ENCODE measurements around the gene DPP6. TPM values are rescaled to one million over a fixed set of nuclear protein-coding genes. Genes with fewer than 3 reads are reported as not detected.

DPP6 gene
- total RNA-seq, 1 donor from 2014 or later = 0.39 TPM

DNA sequence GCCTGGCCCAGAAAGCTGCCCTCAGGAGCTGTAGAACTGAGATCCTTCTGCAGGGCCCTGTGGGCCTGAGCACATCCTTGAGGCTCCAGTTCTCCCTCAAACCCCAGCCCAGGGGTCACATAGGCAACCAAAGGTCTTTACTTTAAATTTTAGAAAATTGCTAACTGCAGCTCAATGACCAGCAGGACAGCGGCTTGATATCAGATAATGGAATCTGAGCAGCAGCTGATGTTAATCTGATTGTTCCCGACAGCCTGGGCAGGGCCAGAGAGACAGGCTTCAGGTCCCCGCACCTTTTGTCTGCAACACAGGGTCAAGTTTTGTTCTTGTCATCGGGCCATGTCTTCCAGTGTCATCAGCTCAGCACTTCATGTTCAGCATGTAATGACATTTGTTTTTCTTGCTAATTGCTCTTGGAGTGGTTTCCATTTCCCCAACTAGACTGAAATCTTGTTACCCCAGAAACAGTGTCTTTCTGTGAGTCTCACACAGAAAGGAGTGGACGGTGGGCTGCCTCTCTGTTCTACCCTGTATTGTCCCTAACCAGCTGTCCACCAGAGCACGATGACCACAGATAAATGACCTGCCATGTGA is 859.8 kb downstream of the DPP6 start:
- H4K20me1 ChIP-seq (ENCODE audit: low read depth) = no peaks in the 10 kb centered on the region
- Mint-ChIP-seq H3K4me1 (peaks cover 4% of the 10 kb centered on the region), H3K27me3 (ENCODE audit: insufficient read depth, low read depth) (peaks cover 4% of the 10 kb centered on the region), H3K4me3 (no peak overlapping the region), H3K27ac (peak overlapping the region; percentile 61), H3K9me3 (peaks cover 19% of the 10 kb centered on the region), H3K36me3 (no peaks in the 10 kb centered on the region)
- H3K27ac ChIP-seq = no peak overlapping the region
- no peaks in the 10 kb centered on the region for H3K79me2 ChIP-seq (ENCODE audit: low read depth)
- DNase-seq (ENCODE audit: low spot score) = no peak
- no peaks in the 10 kb centered on the region for H3K4me1 ChIP-seq
- TF ChIP-seq EZH2phosphoT487 (IDR thresholded peaks at IDR 0.05) = no peak
- TF ChIP-seq, protein P1, sequence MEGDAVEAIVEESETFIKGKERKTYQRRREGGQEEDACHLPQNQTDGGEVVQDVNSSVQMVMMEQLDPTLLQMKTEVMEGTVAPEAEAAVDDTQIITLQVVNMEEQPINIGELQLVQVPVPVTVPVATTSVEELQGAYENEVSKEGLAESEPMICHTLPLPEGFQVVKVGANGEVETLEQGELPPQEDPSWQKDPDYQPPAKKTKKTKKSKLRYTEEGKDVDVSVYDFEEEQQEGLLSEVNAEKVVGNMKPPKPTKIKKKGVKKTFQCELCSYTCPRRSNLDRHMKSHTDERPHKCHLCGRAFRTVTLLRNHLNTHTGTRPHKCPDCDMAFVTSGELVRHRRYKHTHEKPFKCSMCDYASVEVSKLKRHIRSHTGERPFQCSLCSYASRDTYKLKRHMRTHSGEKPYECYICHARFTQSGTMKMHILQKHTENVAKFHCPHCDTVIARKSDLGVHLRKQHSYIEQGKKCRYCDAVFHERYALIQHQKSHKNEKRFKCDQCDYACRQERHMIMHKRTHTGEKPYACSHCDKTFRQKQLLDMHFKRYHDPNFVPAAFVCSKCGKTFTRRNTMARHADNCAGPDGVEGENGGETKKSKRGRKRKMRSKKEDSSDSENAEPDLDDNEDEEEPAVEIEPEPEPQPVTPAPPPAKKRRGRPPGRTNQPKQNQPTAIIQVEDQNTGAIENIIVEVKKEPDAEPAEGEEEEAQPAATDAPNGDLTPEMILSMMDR (IDR thresholded peaks at IDR 0.05) = no peak
- no peak for TF ChIP-seq EZH2 (IDR thresholded peaks at IDR 0.05)
- no peak overlapping the region for H3K4me2 ChIP-seq
- no peak overlapping the region for H3K4me3 ChIP-seq
- no peaks in the 10 kb centered on the region for H3F3A ChIP-seq (ENCODE audit: low read depth)
- no peak overlapping the region for H2AFZ ChIP-seq (replicated peaks)
- H3K9me3 ChIP-seq (ENCODE audit: low read depth) = no peaks in the 10 kb centered on the region
- H3K27me3 ChIP-seq = peaks cover 13% of the 10 kb centered on the region
- H3K36me3 ChIP-seq = no peaks in the 10 kb centered on the region
- no peak overlapping the region for H3K9ac ChIP-seq

DNA sequence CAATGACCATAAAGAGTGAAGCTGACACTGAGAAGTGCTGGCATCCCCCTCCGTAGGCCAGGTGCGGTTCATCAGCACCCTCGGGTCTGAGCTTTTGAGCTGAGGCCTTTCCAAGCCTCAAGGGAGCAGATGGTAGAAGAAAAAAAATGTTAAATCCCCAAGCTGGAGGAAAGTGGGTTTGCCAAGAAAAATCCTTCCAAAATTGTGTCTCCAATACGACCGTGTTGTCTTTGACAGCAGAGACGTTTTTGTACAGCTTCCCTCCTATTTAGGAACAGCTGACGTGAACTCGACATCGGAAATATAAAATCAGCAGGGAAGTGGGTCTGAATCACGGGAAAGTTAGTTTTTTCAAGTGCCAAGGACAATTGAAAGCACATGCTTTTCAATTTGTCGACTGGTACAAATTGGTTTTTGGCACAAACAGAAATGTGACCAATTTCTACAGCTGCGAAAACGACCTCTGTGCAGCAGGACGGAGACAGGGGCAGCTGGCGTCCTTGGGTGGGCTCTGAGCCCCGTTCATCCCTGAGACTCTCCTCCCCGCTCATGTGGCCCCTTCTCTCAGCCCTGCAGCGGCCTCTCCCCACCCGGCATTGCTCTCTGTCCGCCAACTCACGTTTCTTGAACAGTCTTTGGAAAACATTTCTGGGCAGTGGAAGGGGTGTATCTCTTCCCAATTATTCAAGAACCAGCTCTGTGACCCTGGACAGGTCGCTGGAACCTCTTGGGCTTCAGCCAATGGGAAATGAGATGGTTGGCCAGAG is 860.9 kb downstream of the DPP6 start:
- no peaks in the 10 kb centered on the region for H3K79me2 ChIP-seq (ENCODE audit: low read depth)
- no peaks in the 10 kb centered on the region for H3K9me3 ChIP-seq (ENCODE audit: low read depth)
- Mint-ChIP-seq H3K27me3 (ENCODE audit: insufficient read depth, low read depth) (peaks cover 3% of the 10 kb centered on the region), H3K4me1 (peaks cover 4% of the 10 kb centered on the region), H3K9me3 (peaks cover 17% of the 10 kb centered on the region), H3K27ac (no peak overlapping the region), H3K36me3 (no peaks in the 10 kb centered on the region), H3K4me3 (no peak overlapping the region)
- H3K9ac ChIP-seq = no peak overlapping the region
- TF ChIP-seq EZH2phosphoT487 (IDR thresholded peaks at IDR 0.05) (no peak), EZH2 (IDR thresholded peaks at IDR 0.05) (no peak)
- TF ChIP-seq, protein P1 (IDR thresholded peaks at IDR 0.05) = no peak
- no peak overlapping the region for H3K4me2 ChIP-seq
- no peak overlapping the region for H2AFZ ChIP-seq (replicated peaks)
- H3K36me3 ChIP-seq = no peaks in the 10 kb centered on the region
- H3K4me1 ChIP-seq = no peaks in the 10 kb centered on the region
- H4K20me1 ChIP-seq (ENCODE audit: low read depth) = no peaks in the 10 kb centered on the region
- no peak overlapping the region for H3K4me3 ChIP-seq
- no peak overlapping the region for H3K27ac ChIP-seq
- no peak for DNase-seq (ENCODE audit: low spot score)
- no peaks in the 10 kb centered on the region for H3F3A ChIP-seq (ENCODE audit: low read depth)
- peaks cover 13% of the 10 kb centered on the region for H3K27me3 ChIP-seq

DNA sequence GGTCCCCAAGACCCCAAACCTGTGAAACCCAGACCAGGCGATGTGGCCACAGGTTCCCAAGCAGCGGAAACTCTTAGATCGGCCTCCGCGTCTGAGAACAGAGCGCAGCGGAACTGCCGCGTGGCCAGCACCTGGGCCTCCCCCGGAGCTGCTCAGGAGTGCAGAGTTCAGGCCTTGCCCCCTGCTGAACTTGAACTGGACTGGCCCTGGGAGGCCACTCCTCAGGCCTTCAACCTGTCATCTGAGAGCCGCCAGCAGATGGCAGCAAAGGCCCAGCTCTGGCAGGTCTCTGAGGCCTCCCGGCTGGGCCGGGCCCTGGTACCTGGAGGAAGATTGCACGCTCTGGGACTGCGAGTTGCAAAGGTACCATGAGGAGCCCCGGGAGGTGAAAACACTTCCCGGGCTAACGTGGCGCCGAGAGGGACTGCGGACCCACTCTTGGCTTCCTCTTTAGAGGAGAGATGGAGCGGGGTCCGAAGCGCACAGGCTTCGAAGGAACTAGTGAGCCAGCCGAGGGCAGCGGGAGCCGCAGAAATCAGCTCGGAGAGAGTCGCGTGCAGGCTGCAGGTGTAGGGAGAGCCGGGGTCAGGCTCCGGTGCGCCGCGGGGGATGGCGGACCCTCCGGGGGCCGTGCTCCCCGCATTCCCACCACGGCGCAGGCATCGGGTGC is 861.6 kb downstream of the DPP6 start:
- Histone ChIP-seq H3F3A (ENCODE audit: low read depth) (no peaks in the 10 kb centered on the region), H3K9ac (no peak overlapping the region), H3K36me3 (no peaks in the 10 kb centered on the region), H3K9me3 (ENCODE audit: low read depth) (no peaks in the 10 kb centered on the region), H3K4me1 (no peaks in the 10 kb centered on the region), H3K4me2 (peak overlapping the region; percentile 66), H3K27me3 (peaks cover 13% of the 10 kb centered on the region), H3K4me3 (peak overlapping the region; percentile 23), H4K20me1 (ENCODE audit: low read depth) (no peaks in the 10 kb centered on the region), H2AFZ (replicated peaks) (peak overlapping the region; percentile 92), H3K79me2 (ENCODE audit: low read depth) (no peaks in the 10 kb centered on the region), H3K27ac (no peak overlapping the region)
- Mint-ChIP-seq H3K36me3 (no peaks in the 10 kb centered on the region), H3K27me3 (ENCODE audit: insufficient read depth, low read depth) (peaks cover 4% of the 10 kb centered on the region), H3K4me3 (peak overlapping the region; percentile 62), H3K4me1 (peaks cover 4% of the 10 kb centered on the region), H3K27ac (peak overlapping the region; percentile 72), H3K9me3 (peaks cover 15% of the 10 kb centered on the region)
- DNase-seq (ENCODE audit: low spot score) = peak; percentile 85
- TF ChIP-seq EZH2 (IDR thresholded peaks at IDR 0.05) = no peak
- TF ChIP-seq, protein P1 (IDR thresholded peaks at IDR 0.05) = peak; percentile 93

Measured in neural progenitor cell (in vitro differentiated cells).